ENCODE results near the gene ZNF236.

DNA sequence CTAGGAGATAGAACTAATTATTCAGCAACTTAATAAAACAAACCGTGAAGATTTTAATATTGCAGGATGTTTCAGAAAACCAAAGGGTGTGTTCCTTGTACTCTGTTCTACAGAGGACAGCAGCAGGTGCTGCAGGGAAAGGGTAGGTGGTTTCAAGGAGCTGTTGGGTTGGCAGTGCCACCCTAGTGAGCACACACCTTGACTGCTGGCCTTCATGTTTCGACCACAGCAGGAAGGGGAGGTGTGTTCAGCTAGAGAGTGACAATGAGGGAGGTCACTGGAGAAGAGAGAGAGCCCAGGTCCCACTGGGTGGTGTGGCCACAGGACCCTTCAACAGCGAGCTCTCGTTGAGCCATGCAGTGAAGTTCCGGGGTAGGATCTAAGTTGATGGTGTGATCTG, 98.6 kb downstream of the ZNF236 start:
- TF ChIP-seq, protein P1, sequence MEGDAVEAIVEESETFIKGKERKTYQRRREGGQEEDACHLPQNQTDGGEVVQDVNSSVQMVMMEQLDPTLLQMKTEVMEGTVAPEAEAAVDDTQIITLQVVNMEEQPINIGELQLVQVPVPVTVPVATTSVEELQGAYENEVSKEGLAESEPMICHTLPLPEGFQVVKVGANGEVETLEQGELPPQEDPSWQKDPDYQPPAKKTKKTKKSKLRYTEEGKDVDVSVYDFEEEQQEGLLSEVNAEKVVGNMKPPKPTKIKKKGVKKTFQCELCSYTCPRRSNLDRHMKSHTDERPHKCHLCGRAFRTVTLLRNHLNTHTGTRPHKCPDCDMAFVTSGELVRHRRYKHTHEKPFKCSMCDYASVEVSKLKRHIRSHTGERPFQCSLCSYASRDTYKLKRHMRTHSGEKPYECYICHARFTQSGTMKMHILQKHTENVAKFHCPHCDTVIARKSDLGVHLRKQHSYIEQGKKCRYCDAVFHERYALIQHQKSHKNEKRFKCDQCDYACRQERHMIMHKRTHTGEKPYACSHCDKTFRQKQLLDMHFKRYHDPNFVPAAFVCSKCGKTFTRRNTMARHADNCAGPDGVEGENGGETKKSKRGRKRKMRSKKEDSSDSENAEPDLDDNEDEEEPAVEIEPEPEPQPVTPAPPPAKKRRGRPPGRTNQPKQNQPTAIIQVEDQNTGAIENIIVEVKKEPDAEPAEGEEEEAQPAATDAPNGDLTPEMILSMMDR (IDR thresholded peaks at IDR 0.05), result no peak
- no peak for TF ChIP-seq POLR2A (IDR thresholded peaks at IDR 0.05)
